Type B pancreatic cell (in vitro differentiated cells): ENCODE data around the gene ANKS1A. TPM values are rescaled to one million over a fixed set of nuclear protein-coding genes. Genes with fewer than 3 reads are reported as not detected.

Experiments used
- DNase-seq: peaks from one replicate; pipeline ENCODE4 v3.0.0; 2021; ENCODE audit warnings: mixed read lengths; ENCODE audit not compliant: unreplicated experiment; ENCODE audit errors: extremely low spot score
- H3K27ac Mint-ChIP-seq: 2 replicates; pipeline ENCODE4 v1.8.0; 2021; ENCODE audit warnings: mild to moderate bottlenecking, mixed read lengths
- H3K27me3 Mint-ChIP-seq: 2 replicates; pipeline ENCODE4 v1.8.0; 2021; ENCODE audit warnings: mixed read lengths
- H3K36me3 Mint-ChIP-seq: 2 replicates; pipeline ENCODE4 v1.8.0; 2021; ENCODE audit warnings: mixed read lengths
- H3K4me1 Mint-ChIP-seq: one replicate; pipeline ENCODE4 v1.8.0; 2021; ENCODE audit warnings: mixed read lengths; ENCODE audit not compliant: unreplicated experiment
- H3K4me3 Mint-ChIP-seq: 2 replicates; pipeline ENCODE4 v1.8.0; 2021; ENCODE audit warnings: mild to moderate bottlenecking, mixed read lengths
- H3K9me3 Mint-ChIP-seq: 2 replicates; pipeline ENCODE4 v1.8.0; 2021; ENCODE audit warnings: mixed read lengths
- CTCF ChIP-seq: fragments of 200-600 bp; sonication (generic); conservative IDR thresholded peaks from 2 replicates; pipeline ENCODE4 v1.5.0; 2021; ENCODE audit warnings: antibody characterized with exemption, mild to moderate bottlenecking
- total RNA-seq: library from RNA; stranded (reverse); gene quantifications from 2 replicates; pipeline ENCODE4 v1.2.1, GENCODE V29; 2021; ENCODE audit warnings: low replicate concordance

Gene ANKS1A
- total RNA-seq, 1 donor from 2014 or later, result 28.0 TPM

GRCh38 chr6:34970957-34971356 is 81.9 kb downstream of the ANKS1A start:
- no peak for TF ChIP-seq CTCF
- no peak for DNase-seq
- Mint-ChIP-seq H3K36me3 (peaks cover 22% of the 10 kb centered on the region), H3K27me3 (no peaks in the 10 kb centered on the region), H3K9me3 (no peaks in the 10 kb centered on the region), H3K4me3 (peak overlapping the region; percentile 35), H3K4me1 (peaks cover 16% of the 10 kb centered on the region), H3K27ac (peak overlapping the region; percentile 16)

- Mint-ChIP-seq H3K4me1 (peaks cover 11% of the 10 kb centered on the region), H3K27ac (no peak overlapping the region), H3K9me3 (no peaks in the 10 kb centered on the region), H3K4me3 (no peak overlapping the region), H3K36me3 (peaks cover 15% of the 10 kb centered on the region), H3K27me3 (no peaks in the 10 kb centered on the region)
- no peak for DNase-seq
- peak; percentile 41 for TF ChIP-seq CTCF
Observed at GRCh38 chr6:34973547-34974248, 84.6 kb downstream of the ANKS1A start.

GRCh38 chr6:34974249-34974642 is 85.2 kb downstream of the ANKS1A start:
- TF ChIP-seq CTCF, result no peak
- H3K4me1 Mint-ChIP-seq, result peaks cover 11% of the 10 kb centered on the region
- H3K36me3 Mint-ChIP-seq, result peaks cover 15% of the 10 kb centered on the region
- no peaks in the 10 kb centered on the region for H3K27me3 Mint-ChIP-seq
- DNase-seq, result no peak
- H3K9me3 Mint-ChIP-seq, result no peaks in the 10 kb centered on the region
- no peak overlapping the region for H3K27ac Mint-ChIP-seq
- H3K4me3 Mint-ChIP-seq, result no peak overlapping the region

GRCh38 chr6:34976239-34976638 is 87.2 kb downstream of the ANKS1A start:
- no peaks in the 10 kb centered on the region for H3K9me3 Mint-ChIP-seq
- H3K4me1 Mint-ChIP-seq, result peaks cover 6% of the 10 kb centered on the region
- no peak for TF ChIP-seq CTCF
- no peak overlapping the region for H3K4me3 Mint-ChIP-seq
- no peak overlapping the region for H3K27ac Mint-ChIP-seq
- H3K27me3 Mint-ChIP-seq, result no peaks in the 10 kb centered on the region
- no peak for DNase-seq
- H3K36me3 Mint-ChIP-seq, result peaks cover under 1% of the 10 kb centered on the region

- peaks cover 4% of the 10 kb centered on the region for H3K4me1 Mint-ChIP-seq
- H3K36me3 Mint-ChIP-seq, result peaks cover 4% of the 10 kb centered on the region
- no peaks in the 10 kb centered on the region for H3K27me3 Mint-ChIP-seq
- no peak for DNase-seq
- no peak for TF ChIP-seq CTCF
- H3K9me3 Mint-ChIP-seq, result no peaks in the 10 kb centered on the region
- no peak overlapping the region for H3K27ac Mint-ChIP-seq
- no peak overlapping the region for H3K4me3 Mint-ChIP-seq
Observed at GRCh38 chr6:34979218-34979617, 90.2 kb downstream of the ANKS1A start.
